Hindlimb muscle (tissue), 1 donor: ENCODE data around the gene MFSD2B. TPM values are rescaled to one million over a fixed set of nuclear protein-coding genes. Genes with fewer than 3 reads are reported as not detected.

ENCODE experiments used
- DNase-seq: peaks from one replicate; pipeline ENCODE4 v3.0.0-alpha.2; 2013
- polyA plus RNA-seq: library from polyadenylated mRNA; unstranded; fragments of 120-200 nt; gene quantifications from one replicate; pipeline ENCODE4 v1.2.1, GENCODE V29; 2013; ENCODE audit not compliant: insufficient read length

Gene MFSD2B
- polyA plus RNA-seq, 1 donor: 3.6 TPM

GRCh38 chr2:24051833-24052232 is 41.9 kb downstream of the MFSD2B start:
- no peak for DNase-seq

- no peak for DNase-seq
Observed at GRCh38 chr2:24052951-24053350, 43.1 kb downstream of the MFSD2B start.

- DNase-seq: no peak
Observed at GRCh38 chr2:24054366-24055010, 44.6 kb downstream of the MFSD2B start.

DNA sequence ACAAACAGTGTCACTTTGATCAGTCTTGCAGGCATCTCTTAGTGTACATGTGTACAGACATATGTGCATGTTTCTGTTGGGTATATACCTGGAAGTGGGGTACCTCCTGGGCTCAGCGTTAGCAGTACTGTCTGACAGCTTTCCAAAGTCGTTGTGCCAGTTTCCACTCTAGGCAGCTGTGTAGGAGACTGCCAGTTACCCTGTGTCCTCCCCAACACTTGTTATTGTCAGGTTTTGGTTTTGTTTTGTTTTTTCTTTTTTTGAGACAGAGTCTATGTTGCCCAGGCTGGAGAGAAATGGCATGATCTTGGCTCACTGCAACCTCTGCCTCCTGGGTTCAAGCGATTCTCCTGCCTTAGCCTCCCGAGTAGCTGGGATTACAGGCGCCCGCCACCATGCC is 45.9 kb downstream of the MFSD2B start:
- no peak for DNase-seq

GRCh38 chr2:24058564-24059271 is 48.8 kb downstream of the MFSD2B start:
- no peak for DNase-seq

GRCh38 chr2:24065341-24065740 is 55.5 kb downstream of the MFSD2B start:
- DNase-seq: no peak

- no peak for DNase-seq
Observed at GRCh38 chr2:24072259-24072658, 62.4 kb downstream of the MFSD2B start.

GRCh38 chr2:24073816-24074215 is 63.9 kb downstream of the MFSD2B start:
- DNase-seq: no peak

DNA sequence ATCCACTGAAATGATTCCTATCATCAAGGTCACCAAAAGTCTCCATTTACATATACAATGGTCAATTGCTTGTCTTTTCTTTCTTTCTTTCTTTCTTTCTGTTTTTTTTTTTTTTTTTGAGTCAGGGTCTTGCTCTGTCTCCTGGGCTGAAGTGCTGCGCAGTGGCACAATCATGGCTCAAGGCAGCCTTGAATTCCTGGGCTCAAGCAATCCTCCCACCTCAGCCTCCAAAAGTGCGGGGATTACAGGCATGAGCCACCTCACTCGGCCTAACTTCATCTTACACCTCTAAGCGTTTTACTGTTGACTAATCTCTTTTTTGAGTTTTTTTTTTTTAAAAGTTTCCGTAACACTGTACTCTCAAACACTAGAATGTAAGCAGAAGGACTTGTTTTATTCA is 65.4 kb downstream of the MFSD2B start:
- DNase-seq: no peak

Other genes starting within 250 kb of the MFSD2B start
- 11.2 TPM for gene ATAD2B, start 83.0 kb upstream of the MFSD2B start, polyA plus RNA-seq
- gene UBXN2A, start 69.6 kb upstream of the MFSD2B start, polyA plus RNA-seq: 18.0 TPM
- gene WDCP, start 37.3 kb downstream of the MFSD2B start, polyA plus RNA-seq: 10.6 TPM
- gene FKBP1B, start 39.7 kb downstream of the MFSD2B start, polyA plus RNA-seq: 2.5 TPM
- 70.7 TPM for gene SF3B6, start 66.2 kb downstream of the MFSD2B start, polyA plus RNA-seq
- gene TP53I3, start 74.7 kb downstream of the MFSD2B start, polyA plus RNA-seq: 32.6 TPM
- 1.7 TPM for gene PFN4, start 113.2 kb downstream of the MFSD2B start, polyA plus RNA-seq
- 15.6 TPM for gene FAM228B, start 113.4 kb downstream of the MFSD2B start, polyA plus RNA-seq
- 0.37 TPM for gene FAM228A, start 165.0 kb downstream of the MFSD2B start, polyA plus RNA-seq